Lung (tissue), 12 donors: ENCODE data around the gene IPPK. TPM values are rescaled to one million over a fixed set of nuclear protein-coding genes. Genes with fewer than 3 reads are reported as not detected.

Experiments used
- ATAC-seq: fragments of 200-7000 bp; cut with Tn5 transposase; one replicate; pipeline ENCODE4 v1.9.1; 2020; ENCODE audit warnings: moderate number of reproducible peaks; ENCODE audit not compliant: insufficient read depth, low FRiP score
- DNase-seq, 3 donors: peaks; one replicate each; pipeline ENCODE4 v3.0.0-alpha.2; 2013 to 2017
- H3K27ac ChIP-seq, 2 donors: one replicate each; pipeline ENCODE4 v1.5.1; 2013; ENCODE audit warnings: mild to moderate bottlenecking in 2 of 2, moderate library complexity in 2 of 2, control low read depth in 1 of 2, inconsistent platforms in 1 of 2, low read depth in 1 of 2, low read length in 1 of 2
- H3K27me3 ChIP-seq, 3 donors: one replicate each; pipeline ENCODE4 v1.5.1; 2013; ENCODE audit warnings: low read length in 2 of 3; ENCODE audit not compliant: control insufficient read depth in 3 of 3, insufficient read depth in 3 of 3
- H3K36me3 ChIP-seq, 4 donors: one replicate each; pipeline ENCODE4 v1.5.1; 2013; ENCODE audit warnings: low read length in 4 of 4, mild to moderate bottlenecking in 1 of 4, moderate library complexity in 1 of 4; ENCODE audit not compliant: control insufficient read depth in 4 of 4, insufficient read depth in 4 of 4
- H3K4me1 ChIP-seq, 5 donors: one replicate each; pipeline ENCODE4 v1.5.1; 2013; ENCODE audit warnings: low read length in 5 of 5, mild to moderate bottlenecking in 2 of 5, moderate library complexity in 1 of 5; ENCODE audit not compliant: control insufficient read depth in 5 of 5, insufficient read depth in 5 of 5
- H3K4me3 ChIP-seq: one replicate; pipeline ENCODE4 v1.5.1; 2013; ENCODE audit warnings: mild to moderate bottlenecking, control low read depth, moderate library complexity
- H3K9ac ChIP-seq, 2 donors: one replicate each; pipeline ENCODE4 v1.5.1; 2013; ENCODE audit warnings: low read length in 2 of 2, control low read depth in 1 of 2; ENCODE audit not compliant: insufficient read depth in 1 of 2
- H3K9me3 ChIP-seq, 4 donors: one replicate each; pipeline ENCODE4 v1.5.1; 2013; ENCODE audit warnings: low read length in 3 of 4, mild to moderate bottlenecking in 1 of 4, moderate library complexity in 1 of 4; ENCODE audit not compliant: control insufficient read depth in 4 of 4, insufficient read depth in 3 of 4
- WGBS, 2 donors: extraction: QIAGEN DNeasy Blood & Tissue Kit; methylation state at CpG; one replicate each; pipeline ENCODE4 v1.1.7; 2013; 5-methylcytosine and 5-hydroxymethylcytosine counted together
- polyA plus RNA-seq, 2 donors: library from polyadenylated mRNA; stranded (reverse); fragments of 200-250 nt; gene quantifications; one replicate each; pipeline ENCODE4 v1.2.1, GENCODE V29; 2013
- total RNA-seq, 2 donors: library from RNA; depleted of rRNA in 1 of 2; stranded (reverse); fragments of >200 nt in 1 of 2; gene quantifications; one replicate each; pipeline ENCODE4 v1.2.1, GENCODE V29; 2014 to 2021
- TF ChIP-seq, protein P1 (sequence below): IDR thresholded peaks from 2 replicates; pipeline ENCODE4 v1.5.1; 2012; ENCODE audit warnings: mild to moderate bottlenecking; ENCODE audit errors: control extremely low read depth, extremely low read depth
- donor health status: control.
- donor health status: control.
- donor health status: Bipolar disorder and iron deficiency.
- donor health status: healthy.
- donor health status: DM: yes; HTN: yes; CAD: no.

IPPK gene
- total and polyA plus RNA-seq, 4 donors = 6.0 to 9.6 (median 6.8) TPM

DNA sequence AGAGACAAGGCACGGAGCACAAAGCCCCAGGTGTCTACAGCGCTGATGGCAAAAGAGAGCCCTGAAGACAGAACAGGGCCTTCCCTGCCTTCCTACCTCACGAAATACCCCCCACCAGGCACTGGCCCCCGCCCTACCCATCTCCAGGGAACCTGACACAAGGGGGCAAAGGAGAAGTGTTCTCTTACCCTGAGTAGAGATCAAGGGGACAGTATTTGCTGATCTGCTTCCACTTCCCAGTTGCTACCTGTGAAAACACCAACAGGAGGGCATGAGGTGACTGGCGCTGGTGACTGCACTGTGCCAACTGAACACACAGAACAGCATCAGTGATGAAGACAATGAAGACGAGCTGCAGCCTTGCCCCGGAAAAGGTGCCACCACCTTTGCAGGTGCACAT lies 27.4 kb downstream of the IPPK start:
- no peak for DNase-seq
- 95 to 97% methylated on average over 7 of the region's 7 CpGs for WGBS, 2 donors
- Histone ChIP-seq H3K4me3 (no peak overlapping the region), H3K9ac (no peak overlapping the region), H3K36me3 (peaks cover 31 to 48% (median 33%) of the 10 kb centered on the region in 4 donors), H3K4me1 (no peaks in the 10 kb centered on the region), H3K27me3 (no peaks in the 10 kb centered on the region), H3K9me3 (no peaks in the 10 kb centered on the region), H3K27ac (no peak overlapping the region)
- TF ChIP-seq, protein P1, sequence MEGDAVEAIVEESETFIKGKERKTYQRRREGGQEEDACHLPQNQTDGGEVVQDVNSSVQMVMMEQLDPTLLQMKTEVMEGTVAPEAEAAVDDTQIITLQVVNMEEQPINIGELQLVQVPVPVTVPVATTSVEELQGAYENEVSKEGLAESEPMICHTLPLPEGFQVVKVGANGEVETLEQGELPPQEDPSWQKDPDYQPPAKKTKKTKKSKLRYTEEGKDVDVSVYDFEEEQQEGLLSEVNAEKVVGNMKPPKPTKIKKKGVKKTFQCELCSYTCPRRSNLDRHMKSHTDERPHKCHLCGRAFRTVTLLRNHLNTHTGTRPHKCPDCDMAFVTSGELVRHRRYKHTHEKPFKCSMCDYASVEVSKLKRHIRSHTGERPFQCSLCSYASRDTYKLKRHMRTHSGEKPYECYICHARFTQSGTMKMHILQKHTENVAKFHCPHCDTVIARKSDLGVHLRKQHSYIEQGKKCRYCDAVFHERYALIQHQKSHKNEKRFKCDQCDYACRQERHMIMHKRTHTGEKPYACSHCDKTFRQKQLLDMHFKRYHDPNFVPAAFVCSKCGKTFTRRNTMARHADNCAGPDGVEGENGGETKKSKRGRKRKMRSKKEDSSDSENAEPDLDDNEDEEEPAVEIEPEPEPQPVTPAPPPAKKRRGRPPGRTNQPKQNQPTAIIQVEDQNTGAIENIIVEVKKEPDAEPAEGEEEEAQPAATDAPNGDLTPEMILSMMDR = no peak
- no peak for ATAC-seq

DNA sequence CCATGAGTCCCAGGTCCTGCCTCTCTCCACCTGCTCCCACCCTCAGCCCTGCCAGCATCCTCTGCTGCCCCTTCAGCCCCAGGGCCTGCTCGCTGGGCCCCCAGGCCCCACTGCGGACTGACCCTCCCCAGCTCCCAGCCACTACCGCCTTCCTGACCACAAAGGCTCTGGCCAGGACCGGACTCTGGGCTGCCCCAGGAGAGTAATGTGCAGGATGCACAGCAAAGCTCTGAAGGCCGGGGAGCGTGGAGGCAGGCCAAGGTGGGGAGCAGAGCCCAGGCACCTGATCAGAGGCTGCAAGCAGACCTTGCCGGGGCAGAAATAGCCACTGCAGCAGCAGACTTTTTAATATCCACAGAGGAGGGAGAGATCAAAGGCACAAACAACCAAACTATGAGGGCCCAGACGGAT lies 27.9 kb downstream of the IPPK start:
- Histone ChIP-seq H3K27ac (no peak overlapping the region), H3K9me3 (no peaks in the 10 kb centered on the region), H3K27me3 (no peaks in the 10 kb centered on the region), H3K4me1 (no peaks in the 10 kb centered on the region), H3K36me3 (peaks cover 31 to 51% (median 33%) of the 10 kb centered on the region in 4 donors), H3K9ac (no peak overlapping the region), H3K4me3 (no peak overlapping the region)
- WGBS, 2 donors = 95% methylated on average over 8 of the region's 8 CpGs
- TF ChIP-seq, protein P1 = no peak
- DNase-seq = no peak
- no peak for ATAC-seq

DNA sequence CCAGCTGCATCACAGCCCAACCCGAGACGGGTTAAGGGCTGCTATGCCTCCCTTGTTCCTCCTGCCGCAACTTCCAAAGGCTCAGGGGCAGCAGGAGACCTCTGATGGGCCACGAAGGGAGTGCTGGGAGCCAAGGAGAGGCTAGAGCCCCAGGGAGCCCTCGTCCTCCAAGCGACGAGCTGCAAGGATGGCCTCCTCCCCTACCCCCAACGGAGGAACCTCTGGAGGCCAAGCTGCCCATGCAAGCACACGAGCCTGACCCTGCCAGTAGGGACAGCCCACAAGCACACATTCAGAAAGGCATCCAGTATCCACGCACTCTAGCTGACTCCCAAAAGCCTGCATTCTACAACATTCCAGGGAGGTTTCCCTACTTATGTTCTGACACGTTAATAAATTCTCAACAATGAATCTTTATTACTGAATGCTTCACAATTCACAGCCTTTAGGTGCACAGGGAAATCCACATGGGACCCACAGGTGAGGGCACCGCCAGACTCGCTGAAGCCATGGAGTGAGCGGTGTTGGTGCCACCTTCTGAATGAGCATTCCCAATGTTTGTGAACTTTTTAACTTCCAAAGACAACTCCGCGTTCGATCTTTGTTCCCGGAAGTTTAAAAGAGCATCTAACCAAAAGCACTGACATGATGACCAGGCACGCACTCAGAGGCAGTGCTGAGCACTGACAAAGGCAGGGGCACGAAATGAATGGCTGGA lies 28.7 kb downstream of the IPPK start:
- no peak overlapping the region for H3K9ac ChIP-seq
- H3K36me3 ChIP-seq = peaks cover 30 to 55% (median 33%) of the 10 kb centered on the region in 4 donors
- no peak overlapping the region for H3K4me3 ChIP-seq
- no peaks in the 10 kb centered on the region for H3K4me1 ChIP-seq
- WGBS, 2 donors = 94% methylated on average over 20 of the region's 20 CpGs
- ATAC-seq (no peak), DNase-seq (no peak)
- no peaks in the 10 kb centered on the region for H3K27me3 ChIP-seq
- no peak overlapping the region for H3K27ac ChIP-seq
- no peaks in the 10 kb centered on the region for H3K9me3 ChIP-seq
- TF ChIP-seq, protein P1 = no peak
